Left lobe of liver (tissue), 2 donors: ENCODE data around the gene SPECC1L. TPM values are rescaled to one million over a fixed set of nuclear protein-coding genes. Genes with fewer than 3 reads are reported as not detected.
"Not testable (repeated sequence)": the region's sequence is repeated elsewhere in the genome, so short reads cannot be mapped to it uniquely, and the experiment has no call there.

ENCODE experiments used
- ATAC-seq: fragments of 200-7000 bp; cut with Tn5 transposase; one replicate; pipeline ENCODE4 v1.9.1; 2020; ENCODE audit warnings: mild to moderate bottlenecking, moderate library complexity
- DNase-seq: peaks from one replicate; pipeline ENCODE4 v3.0.0-alpha.2; 2020; ENCODE audit warnings: low spot score
- total RNA-seq: library from RNA; stranded (reverse); gene quantifications from one replicate; pipeline ENCODE4 v1.2.1, GENCODE V29; 2021
- donor health status: DM: no; HTN: no; CAD: no; lungs with moderate emphysema.
- donor health status: DM: no; HTN: yes; CAD: no.

SPECC1L gene
- total RNA-seq, 1 donor from 2014 or later: 25.2 TPM

- ATAC-seq, DNase-seq: not testable (repeated sequence)
Measured at GRCh38 chr22:24317511-24317910, 46.9 kb downstream of the SPECC1L start.

GRCh38 chr22:24319451-24319850 lies 48.8 kb downstream of the SPECC1L start:
- DNase-seq: no peak
- ATAC-seq: no peak

DNA sequence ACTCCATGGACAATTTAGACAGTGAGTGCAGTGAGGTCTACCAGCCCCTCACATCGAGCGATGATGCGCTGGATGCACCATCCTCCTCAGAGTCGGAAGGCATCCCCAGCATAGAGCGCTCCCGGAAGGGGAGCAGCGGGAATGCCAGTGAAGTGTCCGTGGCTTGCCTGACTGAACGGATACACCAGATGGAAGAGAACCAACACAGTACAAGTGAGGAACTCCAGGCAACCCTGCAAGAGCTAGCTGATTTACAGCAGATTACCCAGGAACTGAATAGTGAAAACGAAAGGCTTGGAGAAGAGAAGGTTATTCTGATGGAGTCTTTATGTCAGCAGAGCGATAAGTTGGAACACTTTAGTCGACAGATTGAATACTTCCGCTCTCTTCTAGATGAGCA lies 51.4 kb downstream of the SPECC1L start:
- DNase-seq (no peak), ATAC-seq (no peak)

- ATAC-seq: peak; percentile 15
- no peak for DNase-seq
Measured at GRCh38 chr22:24322522-24322921, 51.9 kb downstream of the SPECC1L start.

- no peak for DNase-seq
- peak; percentile 33 for ATAC-seq
Measured at GRCh38 chr22:24323233-24323632, 52.6 kb downstream of the SPECC1L start.

GRCh38 chr22:24323695-24324094 lies 53.1 kb downstream of the SPECC1L start:
- DNase-seq (no peak), ATAC-seq (peak; percentile 55)

DNA sequence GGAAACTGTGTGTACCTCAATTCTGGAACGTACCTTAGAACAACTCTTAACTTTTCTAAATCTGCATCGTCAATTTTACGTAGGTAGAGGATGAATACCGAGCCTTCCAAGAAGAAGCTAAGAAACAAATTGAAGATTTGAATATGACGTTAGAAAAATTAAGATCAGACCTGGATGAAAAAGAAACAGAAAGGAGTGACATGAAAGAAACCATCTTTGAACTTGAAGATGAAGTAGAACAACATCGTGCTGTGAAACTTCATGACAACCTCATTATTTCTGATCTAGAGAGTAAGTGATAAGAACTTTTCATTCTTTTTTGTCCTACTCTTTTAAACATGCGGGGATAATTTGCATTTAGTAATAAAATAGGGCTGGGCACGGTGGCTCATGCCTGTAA lies 53.5 kb downstream of the SPECC1L start:
- DNase-seq (no peak), ATAC-seq (no peak)

GRCh38 chr22:24325105-24325757 lies 54.6 kb downstream of the SPECC1L start:
- ATAC-seq (peak; percentile 84), DNase-seq (no peak)

DNA sequence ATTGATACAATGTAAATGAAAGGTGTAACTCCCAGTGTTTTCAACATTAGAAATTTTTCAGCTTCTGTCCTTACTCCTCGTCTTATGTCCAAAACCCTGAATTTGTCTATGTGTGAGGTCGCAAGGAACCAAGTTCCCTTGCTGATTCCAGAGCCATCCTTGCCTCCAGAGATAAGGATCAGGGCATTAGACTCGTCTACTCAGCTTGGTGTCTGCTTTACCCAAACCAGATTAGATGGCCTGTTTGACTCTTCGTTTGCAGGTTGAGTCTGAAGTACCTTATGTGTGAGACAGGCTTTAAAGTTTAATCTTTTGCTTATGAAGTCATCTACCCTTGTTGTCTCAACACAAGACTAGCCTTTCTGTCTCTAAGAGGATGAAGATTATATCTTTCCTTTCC lies 55.6 kb downstream of the SPECC1L start:
- no peak for DNase-seq
- no peak for ATAC-seq

GRCh38 chr22:24327832-24328231 lies 57.2 kb downstream of the SPECC1L start:
- DNase-seq (no peak), ATAC-seq (no peak)

- no peak for DNase-seq
- no peak for ATAC-seq
Measured at GRCh38 chr22:24329453-24329852, 58.8 kb downstream of the SPECC1L start.

DNA sequence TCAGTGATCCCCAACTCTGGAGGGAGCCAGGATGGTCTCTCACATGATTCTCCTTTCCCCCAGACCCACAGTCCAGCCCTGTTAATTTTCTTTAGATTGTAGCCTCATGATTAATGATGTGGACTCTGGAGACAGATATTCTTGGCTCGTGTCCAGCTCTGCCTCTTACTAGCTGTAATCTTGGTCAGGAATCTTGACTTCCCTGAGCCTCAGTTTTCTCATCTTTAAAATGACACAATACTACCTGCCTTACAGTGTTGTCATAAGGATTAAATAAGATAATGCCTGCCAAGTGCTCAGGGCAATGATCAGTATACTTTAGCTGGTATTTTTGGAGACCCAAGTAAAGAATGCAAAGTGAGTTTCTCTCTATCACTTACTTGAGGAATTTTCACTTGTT lies 60.0 kb downstream of the SPECC1L start:
- no peak for DNase-seq
- ATAC-seq: no peak

- DNase-seq: no peak
- ATAC-seq: no peak
Measured at GRCh38 chr22:24331468-24332440, 61.1 kb downstream of the SPECC1L start.

DNA sequence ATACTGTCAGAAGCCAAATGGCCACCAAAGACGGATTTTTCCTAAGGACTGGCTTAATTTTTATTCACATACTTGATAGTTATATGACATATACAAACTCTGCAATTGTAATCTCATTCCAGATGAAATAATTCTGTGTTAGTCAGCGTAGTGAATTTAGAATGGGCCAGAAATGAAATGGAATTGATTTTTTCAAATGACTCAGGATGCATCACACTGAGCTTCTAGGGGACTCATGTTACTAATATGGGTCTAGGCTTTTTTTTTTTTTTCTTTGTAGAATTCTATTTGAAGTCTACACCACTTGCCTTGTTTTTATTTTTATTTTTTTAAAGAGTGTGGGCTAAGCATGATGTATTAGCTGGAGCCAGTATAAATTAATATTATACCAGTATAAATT lies 62.7 kb downstream of the SPECC1L start:
- ATAC-seq: no peak
- no peak for DNase-seq

GRCh38 chr22:24335496-24335895 lies 64.9 kb downstream of the SPECC1L start:
- peak; percentile 49 for ATAC-seq
- DNase-seq: no peak

DNA sequence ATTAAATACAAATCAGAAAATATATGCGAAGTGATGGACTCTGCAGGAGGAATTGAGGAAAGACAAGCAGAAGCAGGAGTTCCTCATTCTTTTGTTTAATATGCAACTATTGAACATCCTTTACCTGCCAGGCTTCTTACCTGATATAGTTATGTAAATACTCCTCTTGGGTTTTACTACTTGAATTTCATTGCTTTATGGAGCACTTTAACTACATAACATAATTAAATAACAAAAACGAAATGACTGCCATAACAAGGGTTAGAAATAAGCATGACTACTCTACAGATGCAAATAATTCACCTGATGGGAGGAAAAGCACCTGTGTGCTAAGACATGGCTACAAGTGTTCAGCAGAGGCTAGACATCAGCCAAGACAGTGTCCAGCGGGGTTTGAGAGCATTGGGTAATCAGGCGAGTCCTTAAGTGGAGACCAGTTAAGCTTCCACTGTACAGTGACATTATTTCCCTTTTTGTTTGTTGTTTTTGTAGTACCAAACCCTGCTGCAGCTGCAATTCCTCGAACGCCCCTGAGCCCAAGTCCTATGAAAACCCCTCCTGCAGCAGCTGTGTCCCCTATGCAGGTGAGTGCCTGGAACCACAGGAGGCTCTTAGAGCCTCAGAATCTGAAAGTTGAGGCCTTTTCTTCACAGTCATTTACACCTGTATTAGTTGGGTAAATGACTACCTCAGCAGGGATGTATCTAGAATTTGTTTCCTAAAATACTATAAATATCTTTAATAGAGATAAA lies 67.4 kb downstream of the SPECC1L start:
- no peak for ATAC-seq
- DNase-seq: no peak

GRCh38 chr22:24338726-24339451 lies 68.3 kb downstream of the SPECC1L start:
- ATAC-seq: peak; percentile 40
- DNase-seq: no peak

GRCh38 chr22:24339452-24339747 lies 68.8 kb downstream of the SPECC1L start:
- DNase-seq: no peak
- ATAC-seq: no peak

- no peak for ATAC-seq
- DNase-seq: no peak
Measured at GRCh38 chr22:24341627-24342026, 71.0 kb downstream of the SPECC1L start.

DNA sequence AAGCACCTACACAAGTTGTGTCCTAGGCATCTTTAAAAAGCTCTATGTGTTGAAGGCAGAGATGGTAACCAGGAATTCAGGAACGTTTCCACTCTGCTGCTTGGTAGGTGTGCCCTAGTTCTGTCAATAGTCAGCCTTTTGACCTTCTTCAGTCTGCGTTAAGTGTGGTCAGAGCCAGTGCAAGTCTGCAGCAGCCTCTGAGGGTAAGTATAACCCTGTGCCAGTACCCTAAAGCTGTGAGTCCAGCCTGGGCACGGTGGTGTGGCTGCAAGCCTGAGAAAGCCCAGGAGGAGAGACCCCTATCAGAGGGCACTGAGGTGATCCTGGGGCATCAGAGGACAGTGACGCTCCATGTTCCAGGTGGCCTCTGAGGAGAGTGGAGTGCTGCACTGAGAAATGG lies 80.0 kb downstream of the SPECC1L start:
- DNase-seq: no peak
- no peak for ATAC-seq

DNA sequence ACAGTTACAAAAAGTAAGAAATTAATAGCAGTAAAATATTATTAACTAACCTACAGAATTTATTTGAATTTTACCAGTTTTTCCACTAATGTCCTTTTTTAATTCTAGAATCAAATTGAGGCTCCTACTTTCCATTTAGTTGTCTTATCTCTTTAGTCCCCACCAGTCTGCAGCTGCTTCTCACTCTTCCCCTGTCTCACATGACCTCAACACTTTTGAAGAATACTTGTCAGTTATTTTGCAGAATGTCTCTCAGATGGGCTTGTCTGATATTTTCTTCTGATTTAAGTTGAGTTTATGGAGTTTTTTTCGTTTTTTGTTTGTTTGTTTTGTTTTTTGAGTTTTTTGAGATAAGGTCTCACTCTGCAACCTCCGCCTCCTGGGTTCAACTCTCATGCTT lies 82.5 kb downstream of the SPECC1L start:
- no peak for DNase-seq
- no peak for ATAC-seq
